Neural cell (in vitro differentiated cells): ENCODE measurements around the gene HMBS. TPM values are rescaled to one million over a fixed set of nuclear protein-coding genes. Genes with fewer than 3 reads are reported as not detected.
A peak's percentile ranks its signal among the peaks of the same experiment; 100 is the strongest.

Source experiments
- H2AFZ ChIP-seq: fragments of 200-600, 300-800 bp; sonication (generic), shearing (Covaris generic); 2 replicates; pipeline ENCODE4 v1.6.0; 2014; ENCODE audit warnings: low read depth, mild to moderate bottlenecking, antibody characterized with exemption, low read length, moderate library complexity
- H3F3A ChIP-seq: fragments of 200-600 bp; shearing (Covaris generic); 2 replicates; pipeline ENCODE4 v1.6.1; 2016; ENCODE audit warnings: mild to moderate bottlenecking, moderate library complexity, mixed read lengths, antibody characterized with exemption, low read length; ENCODE audit not compliant: insufficient read depth, poor library complexity, severe bottlenecking
- H3K27ac ChIP-seq: fragments of 200-600, 300-800 bp; sonication (generic), shearing (Covaris generic); 2 replicates; pipeline ENCODE4 v1.5.1; 2014; ENCODE audit warnings: mild to moderate bottlenecking, low read length, moderate library complexity
- H3K27me3 ChIP-seq: fragments of 300-800, 200-600 bp; sonication (generic), shearing (Covaris generic); 2 replicates; pipeline ENCODE4 v1.6.0; 2014; ENCODE audit warnings: mild to moderate bottlenecking, low read depth, low read length, moderate library complexity; ENCODE audit not compliant: insufficient read depth
- H3K36me3 ChIP-seq: fragments of 300-800, 200-600 bp; sonication (generic), shearing (Covaris generic); 2 replicates; pipeline ENCODE4 v1.5.1; 2014; ENCODE audit warnings: mild to moderate bottlenecking, antibody characterized with exemption, low read length, moderate library complexity; ENCODE audit not compliant: insufficient read depth
- H3K4me2 ChIP-seq: fragments of 300-800, 200-600 bp; sonication (generic), shearing (Covaris generic); 2 replicates; pipeline ENCODE4 v1.6.0; 2014; ENCODE audit warnings: mild to moderate bottlenecking, low read length
- H3K4me3 ChIP-seq: fragments of 300-800, 200-600 bp; sonication (generic), shearing (Covaris generic); 2 replicates; pipeline ENCODE4 v1.5.1; 2014; ENCODE audit warnings: mild to moderate bottlenecking, low read length, moderate library complexity
- H3K79me2 ChIP-seq: fragments of 200-600 bp; shearing (Covaris generic); replicated peaks from 2 replicates; pipeline ENCODE4 v1.6.0; 2014; ENCODE audit warnings: mild to moderate bottlenecking, low read length, moderate library complexity; ENCODE audit not compliant: insufficient read depth
- H3K9ac ChIP-seq: fragments of 300-800, 200-600 bp; sonication (generic), shearing (Covaris generic); 2 replicates; pipeline ENCODE4 v1.6.1; 2016; ENCODE audit warnings: mild to moderate bottlenecking, low read length, mixed read lengths
- H3K9me2 ChIP-seq: fragments of 200-600 bp; shearing (Covaris generic); 2 replicates; pipeline ENCODE4 v1.6.1; 2016; ENCODE audit warnings: mild to moderate bottlenecking, low read length, mixed read lengths; ENCODE audit not compliant: insufficient read depth
- H3K9me3 ChIP-seq: fragments of 200-600, 300-800 bp; sonication (generic), shearing (Covaris generic); 2 replicates; pipeline ENCODE4 v1.6.1; 2016; ENCODE audit warnings: mild to moderate bottlenecking, mixed run types, low read length, moderate library complexity, mixed read lengths
- H4K20me1 ChIP-seq: fragments of 200-600 bp; shearing (Covaris generic); 2 replicates; pipeline ENCODE4 v1.6.1; 2016; ENCODE audit warnings: mild to moderate bottlenecking, mixed run types; ENCODE audit not compliant: insufficient read depth
- CTCF ChIP-seq: fragments of 450-650 bp; IDR thresholded peaks from 2 replicates; pipeline ENCODE4 v1.5.1; 2014; ENCODE audit warnings: antibody characterized with exemption, mild to moderate bottlenecking, moderate library complexity; ENCODE audit not compliant: poor library complexity, severe bottlenecking
- EP300 ChIP-seq: fragments of 450-650 bp; conservative IDR thresholded peaks from 2 replicates; pipeline ENCODE4 v1.6.1; 2014; ENCODE audit warnings: antibody characterized with exemption, mild to moderate bottlenecking, moderate library complexity; ENCODE audit not compliant: poor library complexity, severe bottlenecking
- EZH2 ChIP-seq: fragments of 200-600, 300-800 bp; shearing (Covaris generic), sonication (generic); IDR thresholded peaks from 2 replicates; pipeline ENCODE4 v1.6.1; 2014; ENCODE audit warnings: antibody characterized with exemption, low read length, borderline replicate concordance, mild to moderate bottlenecking; ENCODE audit not compliant: insufficient read depth, poor library complexity, severe bottlenecking
- POLR2AphosphoS5 ChIP-seq: IDR thresholded peaks from 2 replicates; pipeline ENCODE4 v1.6.1; 2012
- RAD21 ChIP-seq: fragments of 450-650 bp; conservative IDR thresholded peaks from 2 replicates; pipeline ENCODE4 v1.6.1; 2014; ENCODE audit warnings: antibody characterized with exemption, mild to moderate bottlenecking, moderate library complexity
- SMC3 ChIP-seq: fragments of 450-650 bp; conservative IDR thresholded peaks from 2 replicates; pipeline ENCODE4 v1.6.1; 2014; ENCODE audit warnings: antibody characterized with exemption, mild to moderate bottlenecking, moderate library complexity; ENCODE audit not compliant: poor library complexity
- TAF1 ChIP-seq: IDR thresholded peaks from 2 replicates; pipeline ENCODE4 v1.6.1; 2012; ENCODE audit warnings: low read depth
- polyA plus RNA-seq: library from polyadenylated mRNA; depleted of rRNA; stranded (reverse); fragments of >200 nt; gene quantifications from 2 replicates; pipeline ENCODE4 v1.2.3, GENCODE V29; 2014
- TF ChIP-seq, protein P1 (sequence below): IDR thresholded peaks from 2 replicates; pipeline ENCODE4 v1.6.1; 2012; ENCODE audit warnings: borderline replicate concordance

HMBS gene
- polyA plus RNA-seq, 1 donor from 2014 or later: 15.9 TPM

DNA sequence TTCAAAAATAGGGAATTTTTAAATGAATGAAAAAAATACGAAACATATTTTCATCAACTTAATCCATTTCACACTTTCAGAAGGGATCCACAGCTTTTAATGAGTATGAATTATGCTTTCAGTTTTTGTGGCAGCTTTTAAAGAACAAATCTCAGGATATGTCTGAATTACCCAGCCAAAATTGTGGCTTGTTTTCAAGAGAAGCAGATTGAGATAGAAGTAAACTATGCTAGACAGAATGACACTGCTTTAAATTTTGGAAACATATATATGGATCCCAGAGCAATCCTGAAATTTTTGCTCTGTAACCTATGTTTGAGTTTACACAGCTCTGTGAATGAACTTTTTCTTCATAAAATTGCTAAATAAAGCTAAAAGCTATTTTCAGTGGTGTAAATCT lies 34.3 kb downstream of the HMBS start:
- Histone ChIP-seq H3K4me2 (no peak overlapping the region), H3K36me3 (no peaks in the 10 kb centered on the region), H4K20me1 (no peaks in the 10 kb centered on the region)

GRCh38 chr11:119120639-119121007 lies 35.9 kb downstream of the HMBS start:
- Histone ChIP-seq H3K9ac (peak overlapping the region; percentile 47), H3K27ac (peak overlapping the region; percentile 50), H3K36me3 (no peaks in the 10 kb centered on the region), H3F3A (no peaks in the 10 kb centered on the region), H3K79me2 (peaks cover 17% of the 10 kb centered on the region), H3K27me3 (no peaks in the 10 kb centered on the region), H3K4me2 (peak overlapping the region; percentile 71), H3K4me3 (peak overlapping the region; percentile 91), H3K9me2 (no peaks in the 10 kb centered on the region), H2AFZ (peak overlapping the region; percentile 43), H3K9me3 (no peaks in the 10 kb centered on the region), H4K20me1 (no peaks in the 10 kb centered on the region)
- TF ChIP-seq POLR2AphosphoS5 (no peak), RAD21 (no peak), EP300 (no peak), TAF1 (peak; percentile 9), SMC3 (no peak)
- TF ChIP-seq, protein P1, sequence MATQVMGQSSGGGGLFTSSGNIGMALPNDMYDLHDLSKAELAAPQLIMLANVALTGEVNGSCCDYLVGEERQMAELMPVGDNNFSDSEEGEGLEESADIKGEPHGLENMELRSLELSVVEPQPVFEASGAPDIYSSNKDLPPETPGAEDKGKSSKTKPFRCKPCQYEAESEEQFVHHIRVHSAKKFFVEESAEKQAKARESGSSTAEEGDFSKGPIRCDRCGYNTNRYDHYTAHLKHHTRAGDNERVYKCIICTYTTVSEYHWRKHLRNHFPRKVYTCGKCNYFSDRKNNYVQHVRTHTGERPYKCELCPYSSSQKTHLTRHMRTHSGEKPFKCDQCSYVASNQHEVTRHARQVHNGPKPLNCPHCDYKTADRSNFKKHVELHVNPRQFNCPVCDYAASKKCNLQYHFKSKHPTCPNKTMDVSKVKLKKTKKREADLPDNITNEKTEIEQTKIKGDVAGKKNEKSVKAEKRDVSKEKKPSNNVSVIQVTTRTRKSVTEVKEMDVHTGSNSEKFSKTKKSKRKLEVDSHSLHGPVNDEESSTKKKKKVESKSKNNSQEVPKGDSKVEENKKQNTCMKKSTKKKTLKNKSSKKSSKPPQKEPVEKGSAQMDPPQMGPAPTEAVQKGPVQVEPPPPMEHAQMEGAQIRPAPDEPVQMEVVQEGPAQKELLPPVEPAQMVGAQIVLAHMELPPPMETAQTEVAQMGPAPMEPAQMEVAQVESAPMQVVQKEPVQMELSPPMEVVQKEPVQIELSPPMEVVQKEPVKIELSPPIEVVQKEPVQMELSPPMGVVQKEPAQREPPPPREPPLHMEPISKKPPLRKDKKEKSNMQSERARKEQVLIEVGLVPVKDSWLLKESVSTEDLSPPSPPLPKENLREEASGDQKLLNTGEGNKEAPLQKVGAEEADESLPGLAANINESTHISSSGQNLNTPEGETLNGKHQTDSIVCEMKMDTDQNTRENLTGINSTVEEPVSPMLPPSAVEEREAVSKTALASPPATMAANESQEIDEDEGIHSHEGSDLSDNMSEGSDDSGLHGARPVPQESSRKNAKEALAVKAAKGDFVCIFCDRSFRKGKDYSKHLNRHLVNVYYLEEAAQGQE: no peak

More for the DNA sequence above, 34.3 kb downstream of the HMBS start:
- no peak overlapping the region for H3K27ac ChIP-seq
- no peaks in the 10 kb centered on the region for H3F3A ChIP-seq
- TF ChIP-seq TAF1: no peak
- TF ChIP-seq, protein P1: no peak
- TF ChIP-seq CTCF: no peak
- no peak for TF ChIP-seq SMC3
- TF ChIP-seq POLR2AphosphoS5: no peak
- no peak for TF ChIP-seq EP300
- no peak for TF ChIP-seq RAD21
- no peak for TF ChIP-seq EZH2
- no peaks in the 10 kb centered on the region for H3K9me2 ChIP-seq
- peaks cover 17% of the 10 kb centered on the region for H3K79me2 ChIP-seq
- H3K9ac ChIP-seq: no peak overlapping the region
- H3K27me3 ChIP-seq: no peaks in the 10 kb centered on the region
- no peaks in the 10 kb centered on the region for H3K9me3 ChIP-seq
- no peak overlapping the region for H3K4me3 ChIP-seq
- no peak overlapping the region for H2AFZ ChIP-seq
